HCT116 (cell line): Measurements from ENCODE around the gene PLEKHJ1. TPM values are rescaled to one million over a fixed set of nuclear protein-coding genes. Genes with fewer than 3 reads are reported as not detected.
A peak's percentile ranks its signal among the peaks of the same experiment; 100 is the strongest.

Experiments
- ATAC-seq: fragments of 200-7000 bp; cut with Tn5 transposase; 2 replicates; pipeline ENCODE4 v1.9.1; 2020; ENCODE audit warnings: mild to moderate bottlenecking, moderate library complexity
- BruUV-seq: library from RNA; stranded (reverse); fragments of 400-500 nt; replicated peaks from 2 replicates; lab custom pipeline; 2021; lab: Mats Ljungman, UMichigan
- CTCF ChIA-PET: fragments of 300-600 bp; sonication (Branson Sonifier 250); formaldehyde crosslinking; loops from one replicate; lab custom pipeline; 2021; ENCODE audit warnings: antibody characterized with exemption; lab: Charles Lee
- POLR2A ChIA-PET: fragments of 300-600, 350-600 bp; sonication (Branson Sonifier 250); formaldehyde crosslinking; loops from one replicate; lab custom pipeline; 2021; ENCODE audit warnings: antibody characterized with exemption; lab: Charles Lee
- RAD21 ChIA-PET, 2 experiments: fragments of 300-600 bp; sonication (Branson Sonifier 250); formaldehyde crosslinking; loops; one replicate each; lab custom pipeline; 2023; ENCODE audit warnings: low total read pairs in 2 of 2; ENCODE audit not compliant: uncharacterized antibody in 2 of 2, unreplicated experiment in 2 of 2, low non-redundant PET in 1 of 2; lab: Charles Lee
- DNase-seq: peaks from one replicate; pipeline ENCODE4 v3.0.0-alpha.2; 2010; ENCODE audit warnings: low read depth, low spot score
- H2AFZ ChIP-seq: fragments of 200-600 bp; shearing (Covaris generic), sonication (generic); 2 replicates; pipeline ENCODE4 v1.6.1; 2017; ENCODE audit warnings: low read depth, mixed run types, mixed read lengths, antibody characterized with exemption, low read length; ENCODE audit not compliant: poor library complexity, severe bottlenecking
- H3K27ac ChIP-seq: 2 replicates; pipeline ENCODE4 v1.5.1; 2012; ENCODE audit warnings: low read depth, low read length
- H3K27me3 ChIP-seq: fragments of 200-600 bp; sonication (generic); 2 replicates; pipeline ENCODE4 v1.6.1; 2016; ENCODE audit warnings: mixed run types, low read length, mixed read lengths; ENCODE audit not compliant: insufficient read depth
- H3K36me3 ChIP-seq, 2 experiments: fragments of 200-500 bp in 1 of 2; fragments of 200-600 bp in 1 of 2; sonication (Bioruptor generic) in 1 of 2; sonication (generic) in 1 of 2; 2 replicates each; pipeline versions ENCODE4 v1.5.1 to v1.6.1; 2014 to 2016; ENCODE audit warnings: low read length in 2 of 2, inconsistent platforms in 1 of 2, mixed read lengths in 1 of 2, mixed run types in 1 of 2; ENCODE audit not compliant: insufficient read depth in 2 of 2, control insufficient read depth in 1 of 2
- H3K4me1 ChIP-seq, 2 experiments: fragments of 200-600 bp in 1 of 2; sonication (generic) in 1 of 2; 2 replicates each; pipeline versions ENCODE4 v1.5.1 to v1.6.1; 2012 to 2017; ENCODE audit warnings: low read length in 2 of 2, inconsistent platforms in 1 of 2, mild to moderate bottlenecking in 1 of 2, mixed read lengths in 1 of 2, mixed run types in 1 of 2, moderate library complexity in 1 of 2; ENCODE audit not compliant: insufficient read depth in 2 of 2, control insufficient read depth in 1 of 2
- H3K4me2 ChIP-seq: fragments of 200-600 bp; sonication (generic); 2 replicates; pipeline ENCODE4 v1.6.1; 2017; ENCODE audit warnings: mixed run types, low read length, mixed read lengths
- H3K4me3 ChIP-seq, 2 experiments: fragments of 200-600 bp in 1 of 2; sonication (generic) in 1 of 2; replicated peaks in 1 of 2; 2 replicates each; pipeline ENCODE4 v1.5.1; 2011 to 2016; ENCODE audit warnings: low read length in 2 of 2, control low read depth in 1 of 2, low read depth in 1 of 2, mild to moderate bottlenecking in 1 of 2, mixed read lengths in 1 of 2, mixed run types in 1 of 2
- H3K79me2 ChIP-seq: fragments of 200-600 bp; sonication (generic); 2 replicates; pipeline ENCODE4 v1.6.1; 2017; ENCODE audit warnings: mild to moderate bottlenecking, mixed run types, low read length, moderate library complexity, mixed read lengths; ENCODE audit not compliant: insufficient read depth
- H3K9ac ChIP-seq: fragments of 200-600 bp; sonication (generic); 2 replicates; pipeline ENCODE4 v1.6.1; 2016; ENCODE audit warnings: low read length, mixed read lengths
- H3K9me2 ChIP-seq: fragments of 200-600 bp; sonication (generic), shearing (Covaris generic); 2 replicates; pipeline ENCODE4 v1.6.1; 2017; ENCODE audit warnings: mixed run types, mild to moderate bottlenecking, moderate library complexity; ENCODE audit not compliant: insufficient read depth
- H3K9me3 ChIP-seq, 2 experiments: fragments of 200-500 bp in 1 of 2; fragments of 200-600 bp in 1 of 2; sonication (Bioruptor generic) in 1 of 2; sonication (generic) in 1 of 2; 2 replicates each; pipeline ENCODE4 v1.6.1; 2014 to 2017; ENCODE audit warnings: low read length in 2 of 2, mixed read lengths in 2 of 2, inconsistent platforms in 1 of 2, low read depth in 1 of 2, mild to moderate bottlenecking in 1 of 2, mixed run types in 1 of 2, moderate library complexity in 1 of 2; ENCODE audit not compliant: control insufficient read depth in 1 of 2, insufficient read depth in 1 of 2
- H4K20me1 ChIP-seq: fragments of 200-600 bp; sonication (generic), shearing (Covaris generic); 2 replicates; pipeline ENCODE4 v1.6.1; 2017; ENCODE audit warnings: mixed run types, mild to moderate bottlenecking, moderate library complexity; ENCODE audit not compliant: insufficient read depth
- EZH2 ChIP-seq: fragments of 200-600 bp; sonication (generic); IDR thresholded peaks from 2 replicates; pipeline ENCODE4 v1.6.1; 2017; ENCODE audit warnings: antibody characterized with exemption, mixed run types
- RAD21 ChIP-seq: IDR thresholded peaks from 2 replicates; pipeline ENCODE4 v1.6.1; 2012; ENCODE audit warnings: low read depth, mild to moderate bottlenecking
- YY1 ChIP-seq: IDR thresholded peaks from 2 replicates; pipeline ENCODE4 v1.6.1; 2011; ENCODE audit warnings: low read length, low read depth, moderate library complexity, mild to moderate bottlenecking; ENCODE audit not compliant: insufficient replicate concordance; ENCODE audit errors: extremely low read depth
- intact Hi-C: fragments of 100-400 bp; cut with micrococcal nuclease; formaldehyde crosslinking; loops from 2 replicates; pipeline ENCODE4 v1.10.0; 2022
- total RNA-seq: library from RNA; stranded (reverse); gene quantifications from one replicate; pipeline ENCODE4 v1.2.1, GENCODE V29; 2021; ENCODE audit not compliant: unreplicated experiment
- TF ChIP-seq, protein P1 (sequence below), 3 experiments: fragments of 200-600 bp in 1 of 3; sonication (generic) in 1 of 3; IDR thresholded peaks in 2 of 3; conservative IDR thresholded peaks in 1 of 3; 2 replicates each; pipeline ENCODE4 v1.5.1; 2012 to 2017; ENCODE audit warnings: low read depth in 2 of 3, low read length in 2 of 3, antibody characterized with exemption in 1 of 3, borderline replicate concordance in 1 of 3, control low read depth in 1 of 3, mild to moderate bottlenecking in 1 of 3, mixed read lengths in 1 of 3, mixed run types in 1 of 3, moderate library complexity in 1 of 3; ENCODE audit not compliant: insufficient read depth in 1 of 3

The PLEKHJ1 gene
- total RNA-seq, 1 experiment from 2014 or later = 88.2 TPM

GRCh38 chr19:2261438-2262172 lies 25.5 kb upstream of the PLEKHJ1 start:
- no peaks in the 10 kb centered on the region for H3K9me3 ChIP-seq
- intact Hi-C loops = no loop called here
- H3K9ac ChIP-seq = no peak overlapping the region
- DNase-seq (peak; percentile 37), ATAC-seq (peak; percentile 70)
- no peaks in the 10 kb centered on the region for H3K36me3 ChIP-seq
- BruUV-seq = no TSS peak
- no peaks in the 10 kb centered on the region for H3K79me2 ChIP-seq
- H3K4me1 ChIP-seq = peaks cover 9% of the 10 kb centered on the region in 2 experiments; a peak in 3 of 4 replicates
- RAD21 ChIA-PET = no interaction called here
- no peaks in the 10 kb centered on the region for H3K9me2 ChIP-seq
- CTCF ChIA-PET = interaction anchor here (0.6 to 2.2 kb wide), 9 partner anchors 8 to 375 kb away, joined by 3 to 7 read pairs (median 3); no protein-coding TSS in a partner anchor
- POLR2A ChIA-PET = interaction anchor here (1.1 kb wide), 1 partner anchor 9 kb away, joined by 4 read pairs; no protein-coding TSS in a partner anchor
- no peak overlapping the region for H3K4me3 ChIP-seq
- peak; percentile 64 for TF ChIP-seq RAD21
- TF ChIP-seq, protein P1, sequence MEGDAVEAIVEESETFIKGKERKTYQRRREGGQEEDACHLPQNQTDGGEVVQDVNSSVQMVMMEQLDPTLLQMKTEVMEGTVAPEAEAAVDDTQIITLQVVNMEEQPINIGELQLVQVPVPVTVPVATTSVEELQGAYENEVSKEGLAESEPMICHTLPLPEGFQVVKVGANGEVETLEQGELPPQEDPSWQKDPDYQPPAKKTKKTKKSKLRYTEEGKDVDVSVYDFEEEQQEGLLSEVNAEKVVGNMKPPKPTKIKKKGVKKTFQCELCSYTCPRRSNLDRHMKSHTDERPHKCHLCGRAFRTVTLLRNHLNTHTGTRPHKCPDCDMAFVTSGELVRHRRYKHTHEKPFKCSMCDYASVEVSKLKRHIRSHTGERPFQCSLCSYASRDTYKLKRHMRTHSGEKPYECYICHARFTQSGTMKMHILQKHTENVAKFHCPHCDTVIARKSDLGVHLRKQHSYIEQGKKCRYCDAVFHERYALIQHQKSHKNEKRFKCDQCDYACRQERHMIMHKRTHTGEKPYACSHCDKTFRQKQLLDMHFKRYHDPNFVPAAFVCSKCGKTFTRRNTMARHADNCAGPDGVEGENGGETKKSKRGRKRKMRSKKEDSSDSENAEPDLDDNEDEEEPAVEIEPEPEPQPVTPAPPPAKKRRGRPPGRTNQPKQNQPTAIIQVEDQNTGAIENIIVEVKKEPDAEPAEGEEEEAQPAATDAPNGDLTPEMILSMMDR (IDR thresholded peaks at IDR 0.05 in 2 of 3, conservative IDR thresholded peaks at IDR 0.05 in 1 of 3; ENCODE audit: borderline replicate concordance in 1 of 3, insufficient read depth in 1 of 3, low read depth in 2 of 3, low read length in 2 of 3) = peak; percentile 58 to 86 (median 76); a peak in 5 of 6 replicates
- peak; percentile 55 for TF ChIP-seq YY1
- TF ChIP-seq EZH2 = no peak
- H3K27ac ChIP-seq = no peak overlapping the region
- no peaks in the 10 kb centered on the region for H4K20me1 ChIP-seq
- H3K27me3 ChIP-seq = no peaks in the 10 kb centered on the region
- H2AFZ ChIP-seq = peak overlapping the region; percentile 73
- H3K4me2 ChIP-seq = peak overlapping the region; percentile 13; the same call in 1 of the 2 replicates
